ENCODE results near the gene TNS1.

DNA sequence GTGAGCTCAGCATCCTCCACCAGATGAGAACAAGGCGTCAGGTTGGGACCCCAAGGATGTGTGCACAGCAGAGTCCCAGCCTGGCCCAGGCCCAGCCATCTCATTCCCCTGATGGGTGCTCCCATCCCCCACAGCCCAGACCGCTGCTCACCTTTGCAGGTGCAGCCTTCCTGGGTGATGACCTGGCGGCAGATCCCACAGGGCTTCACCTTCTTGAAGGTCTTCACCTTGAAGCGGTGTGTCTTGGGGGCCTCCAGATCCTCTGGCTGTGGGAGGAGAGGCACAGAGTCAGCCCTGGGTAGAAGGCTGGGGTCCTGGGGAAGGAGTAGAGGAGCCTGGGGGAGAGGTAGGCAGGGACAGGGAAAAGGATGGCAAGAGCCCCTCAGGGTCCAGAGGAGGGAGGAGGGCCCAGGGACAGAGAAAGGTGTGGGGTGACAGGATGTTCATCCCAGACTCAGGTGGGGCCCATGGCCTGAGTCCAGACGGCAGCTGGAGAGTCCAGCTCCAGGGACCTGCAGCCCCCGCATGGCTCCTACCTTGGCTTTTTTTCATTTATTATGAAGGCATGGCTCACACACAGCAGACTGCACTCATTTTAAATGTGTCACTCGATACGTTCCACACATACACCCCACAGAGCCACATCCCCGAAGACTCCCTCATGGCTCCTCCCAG lies 11.9 kb downstream of the TNS1 start:
- no peak for TF ChIP-seq EZH2 (IDR thresholded peaks at IDR 0.05; ENCODE audit: borderline replicate concordance, insufficient read depth, low read depth, low read length, poor library complexity, severe bottlenecking)
- TF ChIP-seq CTCF (IDR thresholded peaks at IDR 0.05), result no peak

Data from B cell (primary cell).